Mesendoderm (in vitro differentiated cells): Measurements from ENCODE around the gene CITED1.

Source experiments
- DNase-seq: peaks from one replicate; pipeline ENCODE4 v3.0.0; 2013
- H2AK5ac ChIP-seq: 2 replicates; pipeline ENCODE4 v1.6.1; 2013; ENCODE audit warnings: low read length, inconsistent platforms
- H2BK120ac ChIP-seq: 2 replicates; pipeline ENCODE4 v1.6.1; 2013; ENCODE audit warnings: low read depth, mild to moderate bottlenecking, low read length, moderate library complexity, mixed read lengths
- H2BK15ac ChIP-seq: replicated peaks from 2 replicates; pipeline ENCODE4 v1.6.1; 2013; ENCODE audit warnings: low read depth, mild to moderate bottlenecking, moderate library complexity
- H2BK5ac ChIP-seq: 2 replicates; pipeline ENCODE4 v1.6.1; 2013; ENCODE audit warnings: low read length, inconsistent platforms
- H3K18ac ChIP-seq: 2 replicates; pipeline ENCODE4 v1.6.1; 2013; ENCODE audit warnings: mild to moderate bottlenecking, low read length, mixed read lengths
- H3K23ac ChIP-seq: one replicate; pipeline ENCODE4 v1.6.1; 2013; ENCODE audit warnings: low read length
- H3K27ac ChIP-seq: 2 replicates; pipeline ENCODE4 v1.5.1; 2013; ENCODE audit warnings: low read depth, mild to moderate bottlenecking, inconsistent platforms, low read length, moderate library complexity
- H3K27me3 ChIP-seq: 2 replicates; pipeline ENCODE4 v1.6.1; 2013; ENCODE audit warnings: low read length, control low read depth, mild to moderate bottlenecking, inconsistent platforms; ENCODE audit not compliant: insufficient read depth, poor library complexity
- H3K36me3 ChIP-seq: 2 replicates; pipeline ENCODE4 v1.6.1; 2013; ENCODE audit warnings: low read length, inconsistent platforms; ENCODE audit not compliant: control insufficient read depth, insufficient read depth
- H3K4ac ChIP-seq: one replicate; pipeline ENCODE4 v1.6.1; 2013; ENCODE audit warnings: low read depth, mild to moderate bottlenecking, low read length, moderate library complexity
- H3K4me1 ChIP-seq: 2 replicates; pipeline ENCODE4 v1.6.1; 2013; ENCODE audit warnings: low read depth, low read length, inconsistent platforms; ENCODE audit not compliant: control insufficient read depth
- H3K4me2 ChIP-seq: 2 replicates; pipeline ENCODE4 v1.6.1; 2013; ENCODE audit warnings: low read length
- H3K4me3 ChIP-seq: 2 replicates; pipeline ENCODE4 v1.5.1; 2013; ENCODE audit warnings: mild to moderate bottlenecking, low read length
- H3K56ac ChIP-seq: one replicate; pipeline ENCODE4 v1.6.1; 2013; ENCODE audit warnings: low read length
- H3K79me1 ChIP-seq: 2 replicates; pipeline ENCODE4 v1.6.1; 2013; ENCODE audit warnings: low read length, inconsistent platforms
- H3K79me2 ChIP-seq: 2 replicates; pipeline ENCODE4 v1.6.1; 2013; ENCODE audit warnings: mild to moderate bottlenecking, low read length; ENCODE audit not compliant: control insufficient read depth, insufficient read depth
- H3K9ac ChIP-seq: 2 replicates; pipeline ENCODE4 v1.6.1; 2013; ENCODE audit warnings: low read length, inconsistent platforms
- H4K5ac ChIP-seq: one replicate; pipeline ENCODE4 v1.6.1; 2013; ENCODE audit warnings: low read length
- H4K8ac ChIP-seq: one replicate; pipeline ENCODE4 v1.6.1; 2013; ENCODE audit warnings: low read depth, mild to moderate bottlenecking, control low read depth, low read length, moderate library complexity
- WGBS: extraction: QIAGEN DNeasy Blood & Tissue Kit; methylation state at CpG from one replicate; pipeline ENCODE4 v1.1.7; 2013; ENCODE audit warnings: low lambda C conversion rate, missing lambda C conversion rate; ENCODE audit not compliant: insufficient coverage; ENCODE audit errors: extremely low coverage; 5-methylcytosine and 5-hydroxymethylcytosine counted together

CITED1 gene

DNA sequence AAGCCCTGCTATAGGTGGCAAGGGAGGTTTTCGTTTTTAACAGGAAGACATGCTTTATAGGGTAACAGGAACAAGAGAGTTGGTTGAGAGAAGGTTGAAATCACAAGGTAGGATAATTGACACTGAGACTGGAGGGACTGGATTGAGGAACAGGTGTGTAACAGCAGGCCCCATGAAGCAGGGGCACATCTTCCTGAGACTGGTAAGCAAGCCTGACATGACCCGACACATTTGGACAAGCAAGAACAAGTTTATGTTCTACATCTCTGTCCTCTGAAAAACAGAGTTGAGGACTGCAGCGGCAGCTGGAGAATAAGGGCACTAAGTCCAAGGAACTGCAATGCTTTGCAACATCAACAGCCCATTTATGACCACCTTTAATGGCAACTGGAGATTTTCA is 33.9 kb downstream of the CITED1 start:
- Histone ChIP-seq H4K5ac (no peak overlapping the region), H2BK120ac (no peak overlapping the region), H3K79me1 (no peaks in the 10 kb centered on the region), H3K27ac (no peak overlapping the region), H3K36me3 (peaks cover 12% of the 10 kb centered on the region), H2AK5ac (no peak overlapping the region), H3K18ac (no peak overlapping the region), H2BK15ac (no peak overlapping the region), H3K27me3 (no peaks in the 10 kb centered on the region), H3K23ac (no peak overlapping the region), H4K8ac (no peak overlapping the region), H3K9ac (no peak overlapping the region), H3K79me2 (peaks cover 24% of the 10 kb centered on the region), H2BK5ac (no peak overlapping the region), H3K4me1 (no peaks in the 10 kb centered on the region), H3K4me3 (no peak overlapping the region), H3K4me2 (no peak overlapping the region), H3K4ac (no peak overlapping the region), H3K56ac (no peak overlapping the region)
- WGBS = no CpG with 5 or more reads among the region's 3 CpGs
- DNase-seq = no peak

DNA sequence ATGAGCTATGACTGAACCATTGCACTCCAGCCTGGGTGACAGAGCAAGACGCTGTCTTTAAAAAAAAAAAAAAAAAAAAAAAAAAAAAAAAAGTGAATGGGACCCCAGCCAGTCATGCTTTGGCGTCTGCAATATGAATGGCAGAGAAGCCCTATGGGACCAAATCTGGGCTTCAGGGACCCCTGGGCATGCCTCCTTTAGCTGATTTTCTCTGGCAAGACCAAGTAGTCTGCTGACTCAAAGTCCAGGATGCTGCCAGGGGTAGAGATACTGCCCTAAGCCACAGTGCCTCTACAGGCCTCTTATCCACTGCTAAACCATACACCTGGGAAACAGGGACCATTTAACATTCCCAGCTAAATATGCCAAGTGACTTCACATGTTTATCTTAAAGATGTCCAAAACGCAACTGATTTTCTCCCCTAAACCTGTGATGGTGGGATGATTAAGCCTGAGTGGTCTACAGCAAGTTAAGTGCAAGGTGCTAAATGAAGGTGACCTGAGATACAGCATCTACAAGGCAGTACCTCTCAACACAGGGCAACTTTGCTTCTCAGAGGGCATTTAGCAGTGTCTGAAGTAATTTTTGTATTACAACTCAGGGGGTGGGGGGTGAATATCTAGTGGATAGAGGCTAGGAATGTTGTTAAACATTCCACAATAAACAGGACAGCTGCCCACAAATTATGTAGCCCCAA is 34.5 kb downstream of the CITED1 start:
- H4K8ac ChIP-seq = no peak overlapping the region
- H3K36me3 ChIP-seq = peaks cover 12% of the 10 kb centered on the region
- H3K4me1 ChIP-seq = no peaks in the 10 kb centered on the region
- no peak overlapping the region for H3K9ac ChIP-seq
- no peak overlapping the region for H3K4me2 ChIP-seq
- H3K23ac ChIP-seq = no peak overlapping the region
- H3K4me3 ChIP-seq = no peak overlapping the region
- no peak overlapping the region for H2BK5ac ChIP-seq
- H3K4ac ChIP-seq = no peak overlapping the region
- H3K18ac ChIP-seq = no peak overlapping the region
- WGBS = no CpG with 5 or more reads among the region's 3 CpGs
- no peak overlapping the region for H3K56ac ChIP-seq
- no peak for DNase-seq
- H3K27me3 ChIP-seq = no peaks in the 10 kb centered on the region
- H2BK120ac ChIP-seq = no peak overlapping the region
- no peak overlapping the region for H4K5ac ChIP-seq
- no peak overlapping the region for H3K27ac ChIP-seq
- no peaks in the 10 kb centered on the region for H3K79me1 ChIP-seq
- peaks cover 18% of the 10 kb centered on the region for H3K79me2 ChIP-seq
- no peak overlapping the region for H2BK15ac ChIP-seq
- H2AK5ac ChIP-seq = no peak overlapping the region

DNA sequence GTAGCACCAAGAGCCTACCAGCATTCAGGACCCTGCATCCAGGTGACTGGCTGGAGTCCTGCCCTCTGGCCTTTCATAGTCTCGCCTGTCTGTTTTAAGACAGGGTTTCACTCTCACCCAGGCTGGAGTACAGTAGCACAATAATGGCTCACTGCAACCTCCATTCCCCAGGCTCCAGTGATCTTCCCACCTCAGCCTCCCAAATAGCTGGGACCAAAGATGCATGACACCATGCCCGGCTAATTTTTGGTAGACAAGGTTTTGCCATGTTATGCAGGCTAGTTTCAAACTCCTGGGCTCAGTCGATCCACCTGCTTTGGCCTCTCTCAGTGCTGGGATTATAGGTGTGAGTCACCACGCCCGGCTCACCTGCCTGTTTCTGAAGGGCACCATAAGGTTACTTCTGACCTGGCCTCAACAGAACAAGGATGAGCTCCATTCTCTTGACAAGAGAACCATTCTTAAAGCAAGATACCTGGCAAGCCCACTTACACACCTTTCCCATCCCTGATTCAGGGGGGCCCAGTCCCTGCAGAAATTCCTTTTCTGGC is 35.3 kb downstream of the CITED1 start:
- Histone ChIP-seq H3K4ac (no peak overlapping the region), H3K79me2 (peaks cover 10% of the 10 kb centered on the region), H3K9ac (no peak overlapping the region), H3K36me3 (peaks cover 12% of the 10 kb centered on the region), H3K4me1 (no peaks in the 10 kb centered on the region), H3K79me1 (no peaks in the 10 kb centered on the region), H3K27ac (no peak overlapping the region), H3K56ac (no peak overlapping the region), H4K5ac (no peak overlapping the region), H2BK15ac (no peak overlapping the region), H2BK5ac (no peak overlapping the region), H3K23ac (no peak overlapping the region), H4K8ac (no peak overlapping the region), H3K18ac (no peak overlapping the region), H3K4me3 (no peak overlapping the region), H2AK5ac (no peak overlapping the region), H3K4me2 (no peak overlapping the region), H2BK120ac (no peak overlapping the region), H3K27me3 (no peaks in the 10 kb centered on the region)
- no peak for DNase-seq
- WGBS = no CpG with 5 or more reads among the region's 5 CpGs

GRCh38 chrX:72269671-72270251 is 36.0 kb downstream of the CITED1 start:
- Histone ChIP-seq H3K4me1 (no peaks in the 10 kb centered on the region), H3K4ac (no peak overlapping the region), H3K56ac (no peak overlapping the region), H2AK5ac (no peak overlapping the region), H4K5ac (no peak overlapping the region), H2BK5ac (no peak overlapping the region), H3K79me2 (peaks cover 5% of the 10 kb centered on the region), H3K4me3 (no peak overlapping the region), H3K18ac (no peak overlapping the region), H3K36me3 (peaks cover 12% of the 10 kb centered on the region), H2BK120ac (no peak overlapping the region), H3K27me3 (no peaks in the 10 kb centered on the region), H3K79me1 (no peaks in the 10 kb centered on the region), H3K27ac (no peak overlapping the region), H4K8ac (no peak overlapping the region), H3K9ac (no peak overlapping the region), H2BK15ac (no peak overlapping the region), H3K23ac (no peak overlapping the region), H3K4me2 (no peak overlapping the region)
- no peak for DNase-seq
- no CpG with 5 or more reads among the region's 3 CpGs for WGBS

GRCh38 chrX:72268597-72269365 is 36.9 kb downstream of the CITED1 start:
- H3K18ac ChIP-seq = no peak overlapping the region
- no peak overlapping the region for H4K5ac ChIP-seq
- no peak overlapping the region for H3K4me2 ChIP-seq
- no peaks in the 10 kb centered on the region for H3K4me1 ChIP-seq
- H4K8ac ChIP-seq = no peak overlapping the region
- H3K9ac ChIP-seq = no peak overlapping the region
- no peak overlapping the region for H3K23ac ChIP-seq
- no peak overlapping the region for H3K4ac ChIP-seq
- WGBS = no CpG with 5 or more reads among the region's 2 CpGs
- H3K36me3 ChIP-seq = peaks cover 9% of the 10 kb centered on the region
- no peak for DNase-seq
- no peak overlapping the region for H2BK15ac ChIP-seq
- H3K4me3 ChIP-seq = no peak overlapping the region
- no peak overlapping the region for H2BK120ac ChIP-seq
- no peaks in the 10 kb centered on the region for H3K27me3 ChIP-seq
- H3K79me1 ChIP-seq = no peaks in the 10 kb centered on the region
- no peaks in the 10 kb centered on the region for H3K79me2 ChIP-seq
- no peak overlapping the region for H3K56ac ChIP-seq
- H2AK5ac ChIP-seq = no peak overlapping the region
- H2BK5ac ChIP-seq = no peak overlapping the region
- no peak overlapping the region for H3K27ac ChIP-seq
